Left kidney (tissue), 2 donors: ENCODE results near the gene CYP39A1. TPM values are rescaled to one million over a fixed set of nuclear protein-coding genes. Genes with fewer than 3 reads are reported as not detected.
A peak's percentile ranks its signal among the peaks of the same experiment; 100 is the strongest.
"Not testable (repeated sequence)": the region's sequence is repeated elsewhere in the genome, so short reads cannot be mapped to it uniquely, and the experiment has no call there.

Experiments
- DNase-seq: peaks from one replicate; pipeline ENCODE4 v3.0.0-alpha.2; 2013
- polyA plus RNA-seq: library from polyadenylated mRNA; unstranded; fragments of 120-200 nt; gene quantifications from one replicate; pipeline ENCODE4 v1.2.1, GENCODE V29; 2013; ENCODE audit not compliant: insufficient read length

CYP39A1 gene
- polyA plus RNA-seq, 1 donor = 6.8 TPM

DNA sequence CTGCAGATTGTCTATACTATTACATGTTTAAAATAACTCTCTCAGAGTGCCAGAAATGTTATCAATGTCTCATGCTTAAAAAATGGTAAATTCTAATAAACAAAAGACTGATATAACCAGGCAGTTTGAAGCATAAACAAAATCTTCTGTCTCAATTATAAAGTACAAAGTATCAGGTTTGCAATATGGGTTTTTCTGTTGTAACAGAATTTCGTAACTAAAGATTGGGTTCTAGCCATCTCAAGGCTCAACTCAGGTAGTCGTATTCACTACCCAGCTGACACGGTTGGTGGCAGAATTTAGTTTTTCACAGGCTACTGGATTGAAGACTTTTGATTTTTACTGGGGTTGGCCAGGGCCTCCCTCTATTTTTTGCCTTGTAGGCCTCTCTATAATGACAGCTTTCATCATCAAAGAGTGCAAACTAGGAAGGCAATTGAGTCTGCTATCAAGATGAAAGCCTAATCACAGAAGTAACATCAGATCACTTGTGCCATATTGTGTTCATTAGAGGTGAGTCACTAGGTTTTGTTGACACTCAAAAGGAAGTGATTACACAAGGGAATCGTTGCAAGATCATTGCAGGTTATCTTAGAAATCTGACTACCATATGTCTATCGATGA, 3.6 kb downstream of the CYP39A1 start:
- DNase-seq = no peak

- DNase-seq = not testable (repeated sequence)
These were observed 4.5 kb downstream of the CYP39A1 start for GRCh38 chr6:46648108-46648507.

DNA sequence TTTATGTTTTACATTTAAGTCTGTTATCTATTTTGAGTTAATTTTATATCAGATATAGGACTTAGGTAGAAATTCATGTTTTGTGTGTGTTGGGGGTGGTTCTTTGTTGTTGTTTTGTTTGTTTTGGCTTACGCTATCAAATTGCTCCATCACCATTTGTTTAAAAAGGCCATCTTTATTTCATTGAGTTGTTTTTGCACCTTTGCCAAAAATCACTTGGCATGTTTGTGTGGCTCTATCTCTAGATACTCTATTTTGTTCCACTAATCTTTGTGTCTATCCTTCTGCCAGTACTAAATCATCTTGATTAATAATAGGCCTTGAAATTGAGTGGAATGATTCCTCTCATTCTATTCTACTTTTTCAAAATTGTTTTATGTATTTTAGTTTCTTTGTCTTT, 7.4 kb downstream of the CYP39A1 start:
- no peak for DNase-seq

GRCh38 chr6:46642928-46643751, 9.5 kb downstream of the CYP39A1 start:
- DNase-seq = no peak

DNA sequence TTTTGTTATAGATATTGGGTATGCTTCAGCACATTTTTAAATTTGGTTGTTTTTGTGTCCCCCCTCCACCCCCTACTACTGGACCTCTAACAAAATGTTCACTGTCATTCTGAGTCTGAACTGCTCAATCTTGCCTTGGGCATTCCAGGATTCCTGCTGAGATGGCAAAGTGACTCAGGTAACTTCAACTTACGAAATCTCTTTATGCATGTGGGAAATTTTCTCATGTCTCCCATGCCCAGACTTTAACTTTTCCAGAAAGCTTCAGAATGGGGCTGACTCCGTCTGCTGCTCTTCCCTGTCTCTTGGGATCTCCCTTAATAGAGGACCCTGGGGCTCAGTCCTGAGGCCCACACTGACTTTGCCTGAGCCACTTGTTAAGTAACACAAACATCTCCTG, 14.0 kb downstream of the CYP39A1 start:
- DNase-seq = no peak

DNA sequence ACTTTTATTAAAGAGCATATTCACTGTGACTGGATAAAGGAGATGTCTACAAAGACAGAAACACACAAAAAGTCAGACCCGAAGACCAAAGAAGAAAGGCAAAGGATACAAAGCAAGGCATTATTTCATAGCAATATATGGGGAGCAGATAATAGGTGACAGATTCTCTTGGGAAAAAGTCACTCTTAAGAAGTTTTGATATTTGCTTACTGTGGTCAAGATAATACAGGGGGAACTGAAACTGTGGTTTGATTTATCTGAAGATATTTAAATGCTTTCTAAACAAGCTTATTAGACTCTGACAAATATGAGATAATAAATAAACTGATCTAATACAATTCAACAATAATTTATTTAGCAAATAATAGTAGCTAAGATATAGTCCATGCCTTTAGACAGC, 14.7 kb downstream of the CYP39A1 start:
- no peak for DNase-seq

DNA sequence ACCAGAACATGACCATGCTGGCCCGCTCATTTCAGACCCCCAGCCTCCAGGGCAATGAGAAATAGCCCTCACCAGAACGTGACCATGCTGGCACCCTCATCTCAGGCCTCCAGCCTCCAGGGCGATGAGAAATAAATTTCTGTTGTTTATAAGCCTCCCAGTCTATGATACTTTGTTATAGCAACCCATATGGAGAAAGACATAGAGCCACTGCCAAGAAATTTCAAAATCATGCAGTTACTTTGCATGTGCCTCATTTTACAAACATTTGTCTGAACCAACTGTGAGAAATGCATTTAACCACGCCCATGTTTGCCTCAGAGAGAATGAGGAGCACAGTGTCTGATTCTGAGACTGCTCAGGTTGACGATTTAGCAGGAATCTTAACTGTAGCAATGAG, 15.5 kb downstream of the CYP39A1 start:
- no peak for DNase-seq

DNA sequence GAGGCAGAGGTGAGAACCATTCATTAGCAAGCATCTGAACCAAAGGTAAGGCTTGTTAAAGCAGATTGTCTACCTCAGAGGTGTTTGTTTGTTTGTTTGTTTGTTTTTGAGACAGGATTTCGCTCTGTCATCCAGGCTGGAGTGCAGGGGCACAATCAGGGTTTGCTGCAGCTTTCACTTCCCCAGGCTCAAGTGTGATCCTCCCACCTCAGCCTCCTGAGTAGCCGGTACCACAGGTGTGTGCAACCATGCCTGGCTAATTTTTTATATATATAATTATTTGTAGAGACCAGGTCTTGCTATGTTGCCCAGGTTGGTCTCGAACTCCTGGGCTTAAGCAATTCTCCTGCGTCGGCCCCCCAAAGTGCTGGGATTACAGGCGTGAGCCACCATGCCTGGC, 17.2 kb downstream of the CYP39A1 start:
- DNase-seq = no peak

GRCh38 chr6:46632053-46632452, 20.6 kb downstream of the CYP39A1 start:
- DNase-seq = no peak

DNA sequence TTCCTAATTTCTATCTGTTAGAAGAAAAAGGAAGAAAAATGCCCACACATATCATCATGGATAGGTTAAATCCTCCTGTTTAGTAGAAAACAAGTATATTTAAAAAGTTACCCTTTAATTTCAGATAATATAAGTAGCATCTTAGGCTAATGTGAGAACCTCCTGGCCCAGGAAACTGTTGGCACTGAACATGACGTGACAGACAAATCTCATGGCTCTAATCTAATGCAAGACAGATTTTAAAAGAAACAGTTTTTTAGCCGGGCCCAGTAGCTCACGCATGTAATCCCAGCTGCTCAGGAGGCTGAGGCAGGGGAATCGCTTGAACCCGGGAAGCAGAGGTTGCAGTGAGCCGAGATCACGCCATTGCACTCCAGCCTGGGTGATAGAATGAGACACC, 22.9 kb downstream of the CYP39A1 start:
- DNase-seq = no peak

DNA sequence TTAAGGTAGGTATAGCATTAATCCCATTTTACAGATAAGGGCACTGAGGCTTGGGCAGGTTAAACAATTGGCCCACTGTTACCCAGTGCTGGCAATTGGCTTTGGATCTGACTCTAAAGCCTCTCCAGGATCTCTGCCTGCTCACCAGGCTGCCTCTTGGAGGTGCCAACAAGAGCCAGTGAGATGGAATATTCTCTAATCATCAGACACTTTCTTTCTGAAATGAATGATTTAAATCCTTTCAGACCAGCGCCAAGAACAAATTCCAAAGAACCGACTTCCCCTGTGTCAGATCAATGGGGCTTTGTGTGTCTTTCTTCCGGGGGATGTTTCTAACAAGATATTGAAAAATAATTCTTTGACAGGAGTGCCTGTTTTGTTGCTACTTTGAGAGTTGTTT, 23.6 kb downstream of the CYP39A1 start:
- no peak for DNase-seq

- DNase-seq = no peak
These were observed 24.1 kb downstream of the CYP39A1 start for GRCh38 chr6:46628498-46628897.

DNA sequence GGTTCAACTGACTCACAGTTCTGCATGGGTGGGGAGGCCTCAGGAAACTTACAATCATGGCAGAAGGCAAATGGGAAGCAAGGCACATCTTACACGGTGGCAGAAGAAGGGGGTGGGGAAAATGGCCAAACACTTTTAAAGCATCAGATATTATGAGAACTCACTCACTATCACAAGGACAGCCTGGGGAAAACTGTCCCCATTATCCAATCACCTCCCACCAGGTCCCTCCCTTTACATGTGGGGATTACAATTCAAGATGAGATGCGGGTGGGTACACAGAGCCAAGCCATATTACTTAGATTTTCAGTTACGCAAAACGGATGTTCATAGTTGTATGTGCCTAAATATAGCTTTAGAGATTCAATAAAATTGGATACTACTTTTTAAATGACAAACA, 25.6 kb downstream of the CYP39A1 start:
- DNase-seq = no peak

GRCh38 chr6:46626228-46626909, 26.2 kb downstream of the CYP39A1 start:
- DNase-seq = peak; percentile 22

DNA sequence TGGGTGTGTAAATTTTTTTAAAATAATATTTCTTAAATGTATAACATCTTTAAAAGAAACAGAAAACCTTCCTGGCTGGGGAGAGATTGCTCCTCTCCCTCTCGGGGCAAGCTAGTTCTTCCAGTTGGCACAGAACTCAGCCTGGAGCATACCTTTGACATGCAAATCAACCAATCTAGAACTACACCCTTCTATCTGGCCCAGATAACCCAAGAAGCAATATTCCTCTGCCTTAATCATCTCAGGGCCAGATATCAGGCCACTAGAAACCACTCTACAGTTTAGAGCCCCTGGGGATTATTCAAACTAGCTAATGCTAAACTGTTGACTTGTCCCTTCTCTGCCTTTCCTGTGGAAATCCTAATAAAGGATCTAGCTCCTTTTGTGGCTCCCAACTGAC, 33.9 kb downstream of the CYP39A1 start:
- DNase-seq = no peak

- DNase-seq = no peak
These were observed 40.0 kb downstream of the CYP39A1 start for GRCh38 chr6:46612645-46613044.

DNA sequence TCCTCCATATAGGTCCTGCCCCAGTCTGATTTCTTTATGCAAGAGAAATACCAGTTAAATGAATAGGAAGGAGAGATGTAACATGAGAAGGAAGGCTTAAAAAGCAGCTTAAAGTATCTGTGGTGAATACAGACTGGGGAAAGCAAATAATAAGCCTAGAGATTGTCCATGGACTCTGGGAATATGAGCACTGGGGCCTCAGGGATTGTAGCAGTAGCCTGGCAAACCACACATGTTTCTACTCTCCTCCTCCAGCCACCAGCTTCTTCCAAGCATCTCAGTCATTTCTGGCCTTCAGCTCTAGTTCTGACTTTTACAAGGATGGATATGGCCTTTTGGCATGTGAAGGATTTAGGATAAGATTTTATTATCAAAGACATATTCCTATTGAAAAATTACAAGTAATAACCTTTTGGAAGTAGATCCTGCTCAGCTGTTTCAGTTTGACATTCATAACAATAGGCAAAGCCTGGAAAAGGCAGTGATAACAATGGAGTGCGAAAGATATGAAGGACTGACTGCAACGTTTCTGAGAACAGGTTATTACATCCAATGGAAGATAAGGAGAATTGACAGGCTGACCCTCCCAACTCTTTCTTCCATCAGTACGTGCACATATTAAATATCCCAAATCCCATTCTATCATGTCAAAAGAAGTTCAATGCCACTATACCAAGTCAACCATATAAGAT, 41.6 kb downstream of the CYP39A1 start:
- DNase-seq = no peak

DNA sequence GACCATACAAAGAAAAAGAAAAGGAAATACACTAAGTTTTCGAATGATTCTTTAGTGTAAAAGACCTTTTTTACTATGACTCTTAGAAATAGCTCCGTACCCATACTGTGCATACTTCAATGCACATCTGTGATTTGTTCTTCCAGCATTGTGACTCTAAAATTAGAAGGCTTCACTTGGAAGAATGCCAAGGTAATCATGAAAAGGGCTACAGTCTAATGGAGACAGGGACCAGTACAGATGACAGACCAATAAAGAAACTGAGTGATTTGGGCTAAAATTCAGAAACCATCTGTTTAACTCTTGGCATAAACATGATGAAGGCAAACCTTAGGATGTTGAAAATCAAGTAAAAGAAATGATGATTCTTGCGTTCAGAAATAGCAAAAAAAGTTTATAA, 46.3 kb downstream of the CYP39A1 start:
- DNase-seq = peak; percentile 22

- no peak for DNase-seq
These were observed 47.4 kb downstream of the CYP39A1 start for GRCh38 chr6:46605091-46605797.

- no peak for DNase-seq
These were observed 54.4 kb downstream of the CYP39A1 start for GRCh38 chr6:46598215-46598614.

GRCh38 chr6:46592740-46593139, 59.9 kb downstream of the CYP39A1 start:
- no peak for DNase-seq

- DNase-seq = no peak
These were observed 60.6 kb downstream of the CYP39A1 start for GRCh38 chr6:46592046-46592445.
